GM12873 (cell line): Measurements from ENCODE around the gene THSD4.

Experiments used
- CTCF ChIP-seq: IDR thresholded peaks from 2 replicates; pipeline ENCODE4 v1.5.1; 2012; ENCODE audit warnings: low read depth, mild to moderate bottlenecking, moderate library complexity, low read length, control low read depth; ENCODE audit not compliant: insufficient read depth; ENCODE audit errors: missing control alignments

Gene THSD4

GRCh38 chr15:71611553-71612396 is 496.5 kb downstream of the THSD4 start:
- no peak for TF ChIP-seq CTCF

GRCh38 chr15:71612397-71612722 is 497.1 kb downstream of the THSD4 start:
- no peak for TF ChIP-seq CTCF

- no peak for TF ChIP-seq CTCF
Observed at GRCh38 chr15:71612869-71613268, 497.6 kb downstream of the THSD4 start.

- no peak for TF ChIP-seq CTCF
Observed at GRCh38 chr15:71623111-71623510, 507.8 kb downstream of the THSD4 start.

- TF ChIP-seq CTCF, result no peak
Observed at GRCh38 chr15:71626596-71627088, 511.4 kb downstream of the THSD4 start.

GRCh38 chr15:71627188-71627587 is 511.9 kb downstream of the THSD4 start:
- TF ChIP-seq CTCF, result no peak

GRCh38 chr15:71627604-71628003 is 512.3 kb downstream of the THSD4 start:
- no peak for TF ChIP-seq CTCF
